OCI-LY7 (cell line): ENCODE measurements around the gene ACCSL. TPM values are rescaled to one million over a fixed set of nuclear protein-coding genes. Genes with fewer than 3 reads are reported as not detected.

Experiments used
- BruUV-seq: library from RNA; stranded (reverse); fragments of 400-500 nt; replicated peaks from 2 replicates; lab custom pipeline; 2021; lab: Mats Ljungman, UMichigan
- CTCF ChIA-PET: fragments of 300-600 bp; sonication (Branson Sonifier 250); formaldehyde crosslinking; loops from one replicate; lab custom pipeline; 2022; ENCODE audit warnings: antibody characterized with exemption; ENCODE audit not compliant: unreplicated experiment; lab: Charles Lee
- POLR2A ChIA-PET: fragments of 300-600 bp; sonication (Branson Sonifier 250); formaldehyde crosslinking; loops from one replicate; lab custom pipeline; 2022; ENCODE audit warnings: antibody characterized with exemption; lab: Charles Lee
- DNase-seq: peaks from one replicate; pipeline ENCODE4 v3.0.0-alpha.2; 2015; ENCODE audit warnings: low spot score
- H2AFZ ChIP-seq: fragments of 200-600 bp; sonication (generic), shearing (Covaris generic); 2 replicates; pipeline ENCODE4 v1.6.1; 2014; ENCODE audit warnings: mild to moderate bottlenecking, antibody characterized with exemption, low read length, moderate library complexity
- H3K27ac ChIP-seq: fragments of 200-600 bp; sonication (generic); 2 replicates; pipeline ENCODE4 v1.5.1; 2014; ENCODE audit warnings: mixed run types, low read depth, mild to moderate bottlenecking, moderate library complexity, low read length, inconsistent platforms; ENCODE audit not compliant: poor library complexity, severe bottlenecking
- H3K36me3 ChIP-seq: fragments of 200-600 bp; sonication (generic); 2 replicates; pipeline ENCODE4 v1.6.1; 2014; ENCODE audit warnings: mild to moderate bottlenecking, antibody characterized with exemption, low read length, moderate library complexity, mixed read lengths; ENCODE audit not compliant: insufficient read depth
- H3K4me1 ChIP-seq: fragments of 200-600 bp; sonication (generic); 2 replicates; pipeline ENCODE4 v1.5.1; 2014; ENCODE audit warnings: mild to moderate bottlenecking, low read length; ENCODE audit not compliant: insufficient read depth, poor library complexity, severe bottlenecking
- H3K4me2 ChIP-seq: fragments of 200-600 bp; sonication (generic); 2 replicates; pipeline ENCODE4 v1.6.1; 2014; ENCODE audit warnings: mild to moderate bottlenecking, low read length
- H3K4me3 ChIP-seq: fragments of 200-600 bp; sonication (generic); 2 replicates; pipeline ENCODE4 v1.5.1; 2014; ENCODE audit warnings: mild to moderate bottlenecking, low read depth, low read length; ENCODE audit not compliant: poor library complexity, severe bottlenecking
- H3K79me2 ChIP-seq: fragments of 200-600 bp; sonication (generic); 2 replicates; pipeline ENCODE4 v1.6.1; 2016; ENCODE audit warnings: low read depth, mild to moderate bottlenecking, low read length, moderate library complexity, mixed read lengths; ENCODE audit not compliant: insufficient read depth
- H3K9me2 ChIP-seq: fragments of 200-600 bp; sonication (generic); 2 replicates; pipeline ENCODE4 v1.6.1; 2016; ENCODE audit warnings: mild to moderate bottlenecking, low read length, mixed read lengths; ENCODE audit not compliant: insufficient read depth
- H3K9me3 ChIP-seq: fragments of 200-600 bp; sonication (generic); 2 replicates; pipeline ENCODE4 v1.6.1; 2014; ENCODE audit warnings: mild to moderate bottlenecking, mixed run types, low read length, mixed read lengths
- H4K20me1 ChIP-seq: fragments of 200-600 bp; sonication (generic); 2 replicates; pipeline ENCODE4 v1.6.1; 2014; ENCODE audit warnings: mild to moderate bottlenecking, antibody characterized with exemption, low read length, moderate library complexity, mixed read lengths; ENCODE audit not compliant: insufficient read depth
- CTCF ChIP-seq: fragments of 200-600 bp; sonication (generic); conservative IDR thresholded peaks from 2 replicates; pipeline ENCODE4 v1.5.1; 2014; ENCODE audit warnings: mild to moderate bottlenecking, antibody characterized with exemption, low read length, moderate library complexity, mixed read lengths
- EZH2phosphoT487 ChIP-seq: fragments of 200-600 bp; sonication (generic); IDR thresholded peaks from 2 replicates; pipeline ENCODE4 v1.6.1; 2018; ENCODE audit warnings: low read depth, borderline replicate concordance, mild to moderate bottlenecking, mixed run types, antibody characterized with exemption, low read length, moderate library complexity, mixed read lengths
- intact Hi-C: fragments of 100-400 bp; cut with micrococcal nuclease; formaldehyde crosslinking; loops from one replicate; pipeline ENCODE4 v1.10.0; 2022; ENCODE audit not compliant: unreplicated experiment
- total RNA-seq, 2 experiments: library from RNA; depleted of rRNA in 1 of 2; stranded (reverse); fragments of >200 nt in 1 of 2; shearing (Covaris generic) in 1 of 2; gene quantifications; 2 replicates each; pipeline ENCODE4 v1.2.3, GENCODE V29; 2014 to 2022

ACCSL gene
- total RNA-seq, 2 experiments from 2014 or later = not detected

GRCh38 chr11:44018829-44019228 is 29.0 kb upstream of the ACCSL start:
- BruUV-seq = no TSS peak
- no peaks in the 10 kb centered on the region for H3K9me3 ChIP-seq
- no peak for DNase-seq
- ChIA-PET CTCF (no interaction called here), POLR2A (no interaction called here)
- no peak overlapping the region for H3K27ac ChIP-seq
- no peaks in the 10 kb centered on the region for H3K9me2 ChIP-seq
- TF ChIP-seq EZH2phosphoT487 (no peak), CTCF (no peak)
- no peaks in the 10 kb centered on the region for H3K4me1 ChIP-seq
- no peaks in the 10 kb centered on the region for H4K20me1 ChIP-seq
- intact Hi-C loops = no loop called here
- no peak overlapping the region for H2AFZ ChIP-seq
- no peak overlapping the region for H3K4me3 ChIP-seq
- no peaks in the 10 kb centered on the region for H3K36me3 ChIP-seq
- H3K4me2 ChIP-seq = no peak overlapping the region
- no peaks in the 10 kb centered on the region for H3K79me2 ChIP-seq

- H3K4me1 ChIP-seq = no peaks in the 10 kb centered on the region
- intact Hi-C loops = no loop called here
- no TSS peak for BruUV-seq
- H3K36me3 ChIP-seq = no peaks in the 10 kb centered on the region
- H3K4me3 ChIP-seq = no peak overlapping the region
- no peaks in the 10 kb centered on the region for H3K79me2 ChIP-seq
- CTCF ChIA-PET = no interaction called here
- no peaks in the 10 kb centered on the region for H3K9me3 ChIP-seq
- DNase-seq = no peak
- no peak overlapping the region for H3K4me2 ChIP-seq
- no peaks in the 10 kb centered on the region for H4K20me1 ChIP-seq
- no peak overlapping the region for H3K27ac ChIP-seq
- H2AFZ ChIP-seq = no peak overlapping the region
- no peaks in the 10 kb centered on the region; the same call in 1 of the 2 replicates for H3K9me2 ChIP-seq
- TF ChIP-seq EZH2phosphoT487 (no peak), CTCF (no peak)
- POLR2A ChIA-PET = interaction anchor here (0.5 kb wide), 1 partner anchor 31 kb away, joined by 3 read pairs; no protein-coding TSS in a partner anchor
These were observed 22.8 kb upstream of the ACCSL start for GRCh38 chr11:44024977-44025376.

- no peak overlapping the region for H2AFZ ChIP-seq
- BruUV-seq = no TSS peak
- POLR2A ChIA-PET = no interaction called here
- H3K4me1 ChIP-seq = no peaks in the 10 kb centered on the region
- no peak overlapping the region for H3K27ac ChIP-seq
- H4K20me1 ChIP-seq = no peaks in the 10 kb centered on the region
- H3K9me2 ChIP-seq = no peaks in the 10 kb centered on the region; the same call in 1 of the 2 replicates
- no peak for DNase-seq
- no peaks in the 10 kb centered on the region for H3K9me3 ChIP-seq
- H3K36me3 ChIP-seq = no peaks in the 10 kb centered on the region
- CTCF ChIA-PET = no interaction called here
- no peaks in the 10 kb centered on the region for H3K79me2 ChIP-seq
- TF ChIP-seq EZH2phosphoT487 (no peak), CTCF (no peak)
- no peak overlapping the region for H3K4me2 ChIP-seq
- H3K4me3 ChIP-seq = no peak overlapping the region
- intact Hi-C loops = no loop called here
These were observed 22.1 kb upstream of the ACCSL start for GRCh38 chr11:44025727-44026126.
